A673 (cell line): ENCODE data around the gene PKLR. TPM values are rescaled to one million over a fixed set of nuclear protein-coding genes. Genes with fewer than 3 reads are reported as not detected.

Experiments
- BruUV-seq: library from RNA; stranded (reverse); fragments of 400-500 nt; replicated peaks from 2 replicates; lab custom pipeline; 2021; lab: Mats Ljungman, UMichigan
- CTCF ChIA-PET: fragments of 300-600 bp; sonication (Branson Sonifier 250); formaldehyde crosslinking; loops from one replicate; lab custom pipeline; 2022; ENCODE audit warnings: antibody characterized with exemption; lab: Charles Lee
- POLR2A ChIA-PET: fragments of 300-600 bp; sonication (Branson Sonifier 250); formaldehyde crosslinking; loops from one replicate; lab custom pipeline; 2022; ENCODE audit warnings: antibody characterized with exemption; ENCODE audit not compliant: low non-redundant PET; lab: Charles Lee
- DNase-seq: peaks from one replicate; pipeline ENCODE4 v3.0.0-alpha.2; 2015; ENCODE audit warnings: low spot score
- H3K27ac ChIP-seq: fragments of 200-600 bp; sonication (generic); 2 replicates; pipeline ENCODE4 v1.5.1; 2016; ENCODE audit warnings: mixed run types, low read depth, mild to moderate bottlenecking, mixed read lengths, antibody characterized with exemption, low read length; ENCODE audit not compliant: poor library complexity, severe bottlenecking
- H3K27me3 ChIP-seq: fragments of 200-600 bp; sonication (generic); replicated peaks from 2 replicates; pipeline ENCODE4 v1.6.1; 2017; ENCODE audit warnings: mixed run types, low read depth, mild to moderate bottlenecking, mixed read lengths, antibody characterized with exemption, low read length; ENCODE audit not compliant: insufficient read depth, poor library complexity
- H3K36me3 ChIP-seq: fragments of 200-600 bp; sonication (generic); 2 replicates; pipeline ENCODE4 v1.6.1; 2016; ENCODE audit warnings: mixed run types, mild to moderate bottlenecking, mixed read lengths, antibody characterized with exemption, low read length; ENCODE audit not compliant: insufficient read depth, poor library complexity, severe bottlenecking
- H3K4me1 ChIP-seq: fragments of 200-600 bp; sonication (generic); 2 replicates; pipeline ENCODE4 v1.6.1; 2017; ENCODE audit warnings: mixed run types, mild to moderate bottlenecking, mixed read lengths, antibody characterized with exemption, low read length; ENCODE audit not compliant: insufficient read depth, poor library complexity, severe bottlenecking
- H3K4me3 ChIP-seq: fragments of 200-600 bp; sonication (generic); 2 replicates; pipeline ENCODE4 v1.5.1; 2016; ENCODE audit warnings: low read depth, mixed run types, mild to moderate bottlenecking, mixed read lengths, low read length; ENCODE audit not compliant: poor library complexity, severe bottlenecking
- H3K9me3 ChIP-seq: fragments of 200-600 bp; sonication (generic); 2 replicates; pipeline ENCODE4 v1.6.1; 2016; ENCODE audit warnings: mixed run types, low read depth, mild to moderate bottlenecking, mixed read lengths, antibody characterized with exemption, low read length; ENCODE audit not compliant: poor library complexity, severe bottlenecking
- CTCF ChIP-seq: fragments of 300-800, 200-600 bp; sonication (generic); conservative IDR thresholded peaks from 2 replicates; pipeline ENCODE4 v1.5.1; 2017; ENCODE audit warnings: low read depth, mild to moderate bottlenecking, antibody characterized with exemption, low read length, moderate library complexity, mixed read lengths
- EZH2 ChIP-seq: fragments of 200-600 bp; sonication (generic); IDR thresholded peaks from 2 replicates; pipeline ENCODE4 v1.6.1; 2017; ENCODE audit warnings: borderline replicate concordance, low read depth, mild to moderate bottlenecking, mixed read lengths, antibody characterized with exemption, low read length; ENCODE audit not compliant: poor library complexity, severe bottlenecking
- intact Hi-C: fragments of 100-400 bp; cut with micrococcal nuclease; formaldehyde crosslinking; loops from one replicate; pipeline ENCODE4 v1.10.0; 2022; ENCODE audit not compliant: unreplicated experiment
- total RNA-seq: library from RNA; stranded (reverse); gene quantifications from 2 replicates; pipeline ENCODE4 v1.2.3, GENCODE V29; 2021

PKLR gene
- total RNA-seq, 1 experiment from 2014 or later, result not detected

- CTCF ChIA-PET, result no interaction called here
- BruUV-seq, result no TSS peak
- Histone ChIP-seq H3K36me3 (peaks cover 20% of the 10 kb centered on the region), H3K4me1 (peaks cover 15% of the 10 kb centered on the region), H3K9me3 (no peaks in the 10 kb centered on the region), H3K27me3 (no peaks in the 10 kb centered on the region), H3K27ac (peak overlapping the region; percentile 82), H3K4me3 (peak overlapping the region; percentile 83)
- DNase-seq, result no peak
- POLR2A ChIA-PET, result no interaction called here
- no peak for TF ChIP-seq EZH2
- no peak for TF ChIP-seq CTCF
- intact Hi-C loops, result loop anchor here (10.0 kb wide), 1 partner anchor 249 kb away; no protein-coding TSS in a partner anchor
These were observed 45.0 kb downstream of the PKLR start for GRCh38 chr1:155256058-155256852.

GRCh38 chr1:155255243-155256007, 45.8 kb downstream of the PKLR start, which contains the start of gene ENTREP3:
ENTREP3 (minus strand) TSS chr1:155255483; CDS start chr1:155254877, 606 bp downstream.
- H3K27ac ChIP-seq, result peak within 1 kb of the TSS; percentile 82
- H3K4me3 ChIP-seq, result peak within 1 kb of the TSS; percentile 83
- no TSS peak for BruUV-seq
- peak; percentile 94 for DNase-seq
- intact Hi-C loops, result loop anchor here (10.0 kb wide), 1 partner anchor 249 kb away; no protein-coding TSS in a partner anchor
- ChIA-PET CTCF (interaction anchor here (0.6 kb wide), 2 partner anchors 12 to 394 kb away, joined by 3 to 6 read pairs; no protein-coding TSS in a partner anchor), POLR2A (no interaction called here)
- no peaks in the 10 kb centered on the region for H3K9me3 ChIP-seq
- peaks cover 21% of the 10 kb centered on the region for H3K4me1 ChIP-seq
- H3K27me3 ChIP-seq, result no peaks in the 10 kb centered on the region
- TF ChIP-seq CTCF, result no peak
- TF ChIP-seq EZH2, result no peak
- peaks cover 24% of the 10 kb centered on the region for H3K36me3 ChIP-seq

- TF ChIP-seq EZH2, result no peak
- TF ChIP-seq CTCF, result no peak
- Histone ChIP-seq H3K27me3 (no peaks in the 10 kb centered on the region), H3K4me1 (peaks cover 26% of the 10 kb centered on the region), H3K9me3 (no peaks in the 10 kb centered on the region), H3K4me3 (peak overlapping the region; percentile 83), H3K27ac (peak overlapping the region; percentile 82), H3K36me3 (peaks cover 19% of the 10 kb centered on the region)
- no peak for DNase-seq
- ChIA-PET POLR2A (no interaction called here), CTCF (interaction anchor here (0.6 kb wide), 1 partner anchor 394 kb away, joined by 6 read pairs; no protein-coding TSS in a partner anchor)
- BruUV-seq, result no TSS peak
- intact Hi-C loops, result loop anchor here (10.0 kb wide), 1 partner anchor 250 kb away; no protein-coding TSS in a partner anchor
These were observed 46.5 kb downstream of the PKLR start for GRCh38 chr1:155254714-155255242.
